HG02610 (cell line): ENCODE data around the gene ZC3H12A.
"Not testable (repeated sequence)": the region's sequence is repeated elsewhere in the genome, so short reads cannot be mapped to it uniquely, and the experiment has no call there.

Experiments
- ATAC-seq: cut with Tn5 transposase; IDR thresholded peaks from one replicate; pipeline ENCODE4 v1.9.1; 2021; ENCODE audit warnings: mild to moderate bottlenecking, moderate library complexity; ENCODE audit not compliant: unreplicated experiment

The ZC3H12A gene

DNA sequence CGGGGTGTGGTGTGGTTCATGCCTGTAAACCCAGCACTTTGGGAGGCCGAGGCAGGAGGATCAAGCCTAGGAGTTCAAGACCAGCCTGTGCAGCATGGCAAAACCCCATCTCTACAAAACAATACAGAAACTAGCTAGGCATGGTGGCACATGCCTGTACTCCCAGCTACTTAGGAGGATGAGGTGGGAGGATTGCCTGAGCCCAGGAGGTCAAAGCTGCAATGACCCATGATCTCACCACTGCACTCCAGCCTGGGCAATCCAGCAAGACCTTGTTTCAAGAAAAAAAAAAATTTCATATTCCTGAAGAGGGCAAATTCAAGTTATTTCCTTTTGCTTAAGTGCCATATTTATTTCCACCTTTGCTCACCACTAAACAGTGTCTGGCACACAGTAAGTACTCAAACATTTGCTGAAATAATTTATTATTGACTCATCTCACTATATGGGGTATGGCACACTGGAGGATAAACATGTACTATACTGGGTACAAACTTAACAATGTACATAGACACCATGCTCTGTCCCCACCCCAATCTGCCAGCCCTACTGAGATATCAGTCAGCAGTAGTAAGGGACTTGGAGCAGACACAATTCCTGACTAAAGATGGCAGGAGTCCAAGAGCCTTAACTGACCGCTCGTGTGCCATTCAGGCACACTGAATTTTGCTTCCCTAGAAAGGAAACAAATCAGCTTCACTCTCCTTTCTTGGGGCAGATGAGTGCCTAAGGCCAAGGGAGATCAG is 24.7 kb downstream of the ZC3H12A start:
- ATAC-seq, result no peak

DNA sequence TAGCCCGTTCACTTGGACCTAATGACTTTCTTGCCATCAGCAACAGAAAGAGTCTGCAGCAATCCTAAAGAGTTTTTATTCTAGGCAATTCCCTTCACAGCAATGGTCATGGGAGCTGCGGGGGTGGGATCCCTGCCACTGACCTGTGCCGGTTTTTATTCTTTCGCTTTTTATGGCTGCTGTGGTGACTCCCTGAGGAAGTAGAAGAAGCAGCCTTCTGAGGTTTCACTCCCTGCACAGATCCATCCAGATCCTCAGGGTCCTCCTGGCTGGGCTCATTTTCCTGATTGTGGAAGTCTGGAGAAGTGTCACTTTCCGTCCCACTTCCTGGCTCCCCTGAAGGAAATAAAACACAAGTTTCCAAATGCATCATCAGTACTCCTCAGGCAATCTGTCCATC is 27.3 kb downstream of the ZC3H12A start:
- no peak for ATAC-seq

DNA sequence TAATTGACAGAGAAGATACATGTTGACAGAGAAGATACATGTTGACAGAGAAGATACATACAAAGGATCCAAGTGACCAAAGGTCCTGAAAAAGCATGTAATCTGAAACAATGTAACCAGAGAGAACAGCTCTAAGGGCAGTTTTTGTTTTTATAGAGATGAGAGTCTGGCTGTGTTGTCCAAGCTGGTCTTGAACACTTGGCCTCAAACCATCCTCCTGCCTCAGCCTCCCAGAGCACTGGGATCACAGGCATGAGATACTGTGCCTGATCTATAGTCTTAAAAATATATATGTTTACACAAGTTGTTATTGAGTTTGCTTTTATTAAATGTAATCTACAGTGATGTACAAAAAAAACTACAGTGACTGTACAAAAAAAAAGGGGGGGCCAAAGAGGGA is 27.7 kb downstream of the ZC3H12A start:
- ATAC-seq, result no peak

DNA sequence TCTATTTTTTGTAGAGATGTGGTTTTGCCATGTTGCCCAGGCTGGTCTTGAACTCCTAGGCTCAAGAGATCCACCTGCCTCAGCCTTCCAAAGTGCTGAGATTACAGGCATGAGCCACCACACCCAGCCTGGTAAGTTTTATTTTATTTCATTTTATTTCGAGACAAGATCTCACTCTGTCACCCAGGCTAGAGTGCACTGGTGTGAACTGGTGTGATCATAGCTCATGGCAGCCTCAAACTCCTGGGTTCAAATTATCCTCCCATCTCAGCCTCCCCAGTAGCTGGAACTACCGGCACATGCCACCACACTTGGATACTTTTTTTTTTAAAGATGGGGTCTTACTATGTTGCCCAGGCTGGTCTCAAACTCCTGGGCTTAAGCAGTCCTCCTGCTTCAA is 28.4 kb downstream of the ZC3H12A start:
- ATAC-seq, result not testable (repeated sequence)

DNA sequence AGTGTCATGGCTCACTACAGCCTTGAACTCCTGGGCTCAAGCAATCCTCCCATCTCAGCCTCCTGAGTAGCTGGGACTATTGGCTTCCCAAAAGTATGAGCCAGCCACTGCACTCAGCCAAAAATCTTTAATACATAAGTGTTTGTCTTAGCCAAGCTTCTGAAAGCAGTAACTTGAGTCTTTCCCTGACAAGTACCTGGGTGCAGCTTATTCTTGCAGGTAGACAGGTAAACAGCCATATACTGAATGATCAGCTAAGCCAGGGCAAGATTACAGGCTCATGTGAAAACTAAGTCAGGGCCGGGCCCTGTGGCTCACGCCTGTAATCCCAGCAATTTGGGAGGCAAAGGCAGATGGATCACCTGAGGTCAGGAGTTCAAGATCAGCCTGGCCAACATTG is 32.4 kb downstream of the ZC3H12A start:
- no peak for ATAC-seq

DNA sequence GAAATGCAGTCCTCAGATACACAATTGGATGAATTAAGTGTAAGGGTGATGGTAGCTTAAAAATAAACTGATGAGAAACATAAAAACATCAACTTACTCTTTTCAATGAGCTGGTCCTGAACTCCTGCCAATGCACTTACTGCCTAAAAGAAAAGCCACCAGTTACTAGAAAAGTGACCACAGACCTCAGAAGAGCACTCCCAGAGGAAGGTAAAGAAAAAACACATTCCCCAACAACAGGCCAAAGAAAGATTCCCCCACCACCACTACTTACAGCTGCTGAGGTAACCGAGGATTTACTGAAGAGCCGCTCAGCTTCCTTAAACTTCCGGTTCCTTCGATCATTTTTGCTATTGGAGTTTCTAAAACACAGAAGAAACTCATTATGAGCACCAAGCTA is 34.8 kb downstream of the ZC3H12A start:
- ATAC-seq, result no peak

DNA sequence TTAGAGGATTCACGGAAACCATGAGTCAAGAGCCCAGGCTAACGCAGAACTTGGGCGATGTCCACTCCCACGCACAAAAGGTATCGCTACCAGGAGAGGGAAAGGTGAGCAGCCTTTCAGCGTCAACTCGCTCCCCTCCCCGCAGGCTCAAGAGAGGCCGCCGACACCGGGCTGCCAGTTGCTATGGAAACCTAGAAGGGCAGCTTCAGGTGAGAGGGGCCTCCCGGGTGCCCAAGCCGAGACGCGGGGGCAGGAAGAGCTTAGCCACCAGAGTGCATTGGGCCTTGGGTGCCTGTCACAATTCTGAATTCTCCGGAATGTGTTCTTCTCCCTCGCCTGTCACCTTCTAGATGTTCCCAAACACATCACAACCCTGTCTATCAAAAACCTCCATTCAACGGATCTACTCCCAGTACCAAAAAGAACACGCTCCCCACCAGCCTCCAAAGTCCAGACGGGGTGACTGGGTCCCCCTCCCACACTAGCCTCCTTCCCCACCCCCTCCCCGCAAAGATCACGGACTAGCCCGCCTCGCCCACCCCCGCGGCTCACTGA is 39.5 kb downstream of the ZC3H12A start:
- ATAC-seq, result no peak

DNA sequence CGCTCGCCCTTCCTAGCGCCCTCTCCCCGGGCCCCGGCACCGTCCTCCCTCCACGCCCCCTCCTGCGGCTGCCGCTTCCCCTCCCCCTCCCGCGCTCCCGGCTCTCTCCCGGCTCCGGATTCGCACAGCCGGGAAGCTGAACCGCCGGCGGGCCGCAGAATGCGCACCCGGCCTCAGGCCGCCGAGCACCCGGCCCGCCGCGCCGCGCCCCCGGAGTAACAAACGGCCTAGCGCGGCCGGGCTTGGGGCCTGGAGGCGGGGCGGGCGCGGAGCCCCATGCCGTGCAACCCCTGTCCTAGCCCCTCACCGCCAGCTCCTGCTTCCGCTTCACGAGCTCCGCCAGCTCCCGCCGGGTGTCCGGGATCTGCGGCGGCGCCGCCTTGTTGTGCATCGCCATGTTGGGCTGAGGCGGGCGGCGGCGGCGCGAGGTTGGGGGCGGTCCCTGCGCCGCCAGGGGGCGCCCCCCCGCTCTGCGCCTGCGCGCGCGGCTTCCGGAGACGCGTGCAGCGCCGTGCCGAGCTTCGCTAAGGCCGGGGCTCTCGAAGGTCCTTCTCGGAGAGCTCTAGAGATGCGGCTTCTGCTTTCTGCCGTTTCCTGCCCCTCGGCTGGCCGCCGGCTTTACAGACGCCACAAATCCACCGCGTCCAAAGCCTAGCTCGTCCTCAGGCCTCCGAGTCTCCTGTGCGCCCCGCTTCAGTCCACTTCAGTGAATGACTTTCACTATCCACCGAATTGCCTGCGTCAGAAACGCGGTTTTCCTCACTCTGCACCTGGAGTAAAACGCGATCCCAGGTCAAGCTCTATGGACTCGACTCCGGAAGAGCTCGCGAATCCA is 40.2 kb downstream of the ZC3H12A start, which contains the start of gene MEAF6:
MEAF6 (minus strand) TSS at position 417 of the 835 bp plus-strand sequence; CDS start at position 397, 20 bp downstream.
- peak; percentile 87 for ATAC-seq

DNA sequence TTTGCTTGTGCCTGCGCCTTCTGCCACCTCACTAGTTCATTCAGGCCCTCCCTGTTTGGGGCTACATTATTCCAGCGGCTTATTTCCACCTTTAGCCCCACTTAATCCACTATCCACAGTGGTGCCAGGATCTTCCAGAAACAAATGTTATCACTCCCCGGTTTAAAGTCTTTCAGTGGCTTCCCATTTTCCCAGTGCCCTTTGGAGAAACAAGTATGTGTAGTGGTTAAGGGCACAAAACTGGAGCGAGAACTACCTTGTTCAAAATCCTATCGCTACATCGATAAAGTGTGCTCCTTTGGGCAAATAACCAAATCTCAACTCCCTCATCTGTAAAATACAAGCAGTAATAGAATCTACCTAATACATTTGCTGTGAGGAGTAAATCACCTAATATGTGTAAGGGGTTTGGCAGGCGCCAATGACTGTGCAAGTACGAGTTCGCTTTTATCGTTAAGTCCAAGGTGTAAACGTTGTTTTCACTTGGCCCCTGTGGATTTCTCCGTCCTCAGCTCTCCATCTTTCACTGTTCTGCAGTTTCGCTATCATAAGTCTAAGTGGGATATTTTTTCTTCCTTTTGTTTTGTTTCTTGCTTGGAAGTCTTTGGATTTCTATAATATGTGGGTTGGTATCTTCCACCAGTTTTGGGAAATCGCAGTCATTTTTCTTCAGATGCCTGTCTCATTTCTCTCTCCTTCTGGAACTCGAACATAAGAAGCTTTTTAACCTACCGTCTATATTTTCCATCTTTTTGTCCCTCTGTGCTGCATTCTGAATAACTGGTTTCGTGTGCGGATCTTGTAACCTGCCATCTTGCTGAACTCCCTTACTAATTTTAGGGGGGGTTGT is 41.0 kb downstream of the ZC3H12A start:
- no peak for ATAC-seq

DNA sequence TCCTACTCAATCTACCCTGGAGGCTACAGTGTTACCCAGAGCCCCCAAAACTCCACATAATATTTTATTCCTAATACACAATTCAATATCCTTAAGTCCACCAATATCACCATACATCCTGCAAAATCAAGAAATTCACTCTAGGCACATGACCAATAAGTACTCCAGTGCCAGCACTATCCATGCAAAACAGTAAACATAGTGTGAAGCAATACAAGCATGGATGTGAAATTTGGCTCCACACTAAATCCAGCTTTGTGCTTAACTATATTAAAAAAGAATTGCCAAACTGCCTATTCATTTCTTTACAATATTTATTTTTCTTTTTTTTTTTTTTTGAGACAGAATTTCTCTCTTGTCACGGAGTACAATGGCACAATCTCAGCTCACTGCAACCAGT is 43.2 kb downstream of the ZC3H12A start:
- no peak for ATAC-seq

DNA sequence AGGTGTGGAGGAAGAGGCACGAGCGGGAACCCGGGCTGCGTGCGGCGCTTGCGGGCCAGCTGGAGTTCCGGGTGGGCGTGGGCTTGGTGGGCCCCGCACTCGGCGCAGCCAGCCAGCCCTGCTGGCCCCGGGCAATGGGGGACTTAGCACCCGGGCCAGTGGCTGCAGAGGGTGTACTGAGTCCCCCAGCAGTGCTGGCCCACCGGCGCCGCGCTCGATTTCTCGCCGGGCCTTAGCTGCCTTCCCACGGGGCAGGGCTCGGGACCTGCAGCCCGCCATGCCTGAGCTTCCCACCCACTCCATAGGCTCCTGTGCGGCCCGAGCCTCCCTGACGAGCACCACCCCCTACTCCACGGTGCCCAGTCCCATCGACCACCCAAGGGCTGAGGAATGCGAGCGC is 43.9 kb downstream of the ZC3H12A start:
- not testable (repeated sequence) for ATAC-seq

DNA sequence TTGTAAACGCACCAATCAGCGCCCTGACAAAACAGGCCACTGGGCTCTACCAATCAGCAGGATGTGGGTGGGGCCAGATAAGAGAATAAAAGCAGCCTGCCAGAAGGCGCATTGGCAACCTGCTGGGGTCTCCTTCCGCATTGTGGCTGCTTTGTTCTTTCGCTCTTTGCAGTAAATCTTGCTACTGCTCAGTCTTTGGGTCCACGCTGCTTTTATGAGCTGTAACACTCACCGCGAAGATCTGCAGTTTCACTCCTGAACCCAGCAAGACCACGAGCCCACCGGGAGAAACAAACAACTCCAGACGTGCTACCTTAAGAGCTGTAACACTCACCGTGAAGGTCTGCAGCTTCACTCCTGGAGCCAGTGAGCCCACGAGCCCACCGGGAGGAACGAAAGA is 44.5 kb downstream of the ZC3H12A start:
- not testable (repeated sequence) for ATAC-seq

DNA sequence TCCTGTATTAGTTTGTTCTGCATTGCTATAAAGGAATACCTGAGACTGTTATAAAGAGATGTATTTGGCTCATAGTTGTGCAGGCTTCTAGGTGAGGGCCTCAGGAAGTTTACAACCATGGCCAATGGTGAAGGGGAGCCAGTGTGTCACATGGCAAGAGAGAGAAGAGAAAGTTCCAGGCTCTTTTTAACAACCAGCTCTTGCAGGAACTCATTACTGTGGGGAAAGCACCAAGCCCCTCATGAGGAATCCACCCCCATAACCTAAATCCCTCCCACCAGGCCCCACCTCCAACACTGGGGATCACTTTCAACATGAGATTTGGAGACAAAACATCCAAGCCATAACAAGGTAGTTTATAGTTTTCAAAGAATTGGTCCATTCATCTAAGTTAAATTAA is 45.2 kb downstream of the ZC3H12A start:
- no peak for ATAC-seq

DNA sequence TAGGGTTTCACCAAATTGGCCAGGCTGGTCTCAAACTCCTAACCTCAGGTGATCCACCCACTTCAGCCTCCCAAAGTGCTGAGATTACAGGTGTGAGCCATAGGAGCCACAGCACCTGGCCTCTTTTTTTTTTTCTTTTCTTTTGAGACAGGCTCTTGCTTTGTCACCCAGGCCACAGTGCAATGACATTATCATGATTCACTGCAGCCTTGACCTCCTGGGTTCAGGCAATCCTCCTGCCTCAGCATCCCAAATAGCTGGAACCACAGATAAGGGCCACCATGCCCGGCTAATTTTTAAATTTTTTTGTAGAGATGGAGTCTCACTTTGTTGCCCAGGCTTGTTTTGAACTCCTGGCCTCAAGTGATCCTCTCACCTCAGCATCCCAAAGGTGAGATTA is 55.5 kb downstream of the ZC3H12A start:
- not testable (repeated sequence) for ATAC-seq

DNA sequence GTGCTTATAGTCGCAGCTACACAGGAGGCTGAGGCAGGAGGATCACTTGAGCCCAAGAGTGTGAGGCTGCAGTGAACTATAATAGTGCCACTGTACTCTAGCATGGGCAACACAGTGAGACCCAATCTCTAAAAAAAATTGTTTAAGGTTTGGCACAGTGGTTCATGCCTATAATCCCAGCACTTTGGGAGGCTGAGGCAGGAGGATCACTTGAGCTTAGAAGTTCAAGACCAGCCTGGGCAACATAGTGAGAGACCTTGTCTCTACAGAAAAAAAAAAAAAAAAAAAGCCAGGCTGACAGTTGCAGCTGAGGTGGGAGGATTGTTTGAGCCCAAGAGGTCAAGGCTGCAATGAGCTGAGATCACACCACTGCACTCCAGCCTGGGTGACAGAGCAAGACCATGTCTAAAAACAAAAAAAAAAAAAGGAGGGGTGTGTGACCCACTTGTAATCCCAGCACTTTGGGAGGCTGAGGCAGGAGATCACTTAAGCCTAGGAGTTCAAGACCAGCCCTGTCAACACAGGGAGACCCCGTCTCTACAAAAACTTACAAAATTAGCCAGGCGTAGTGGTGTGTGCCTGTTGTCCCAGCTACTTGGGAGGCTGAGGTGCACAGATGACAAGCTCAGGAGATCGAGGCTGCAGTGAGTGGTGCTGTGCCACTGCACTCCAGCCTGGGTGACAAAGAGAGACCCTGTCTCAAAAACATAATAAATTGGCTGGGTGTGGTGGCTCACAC is 58.2 kb downstream of the ZC3H12A start:
- ATAC-seq, result not testable (repeated sequence)

DNA sequence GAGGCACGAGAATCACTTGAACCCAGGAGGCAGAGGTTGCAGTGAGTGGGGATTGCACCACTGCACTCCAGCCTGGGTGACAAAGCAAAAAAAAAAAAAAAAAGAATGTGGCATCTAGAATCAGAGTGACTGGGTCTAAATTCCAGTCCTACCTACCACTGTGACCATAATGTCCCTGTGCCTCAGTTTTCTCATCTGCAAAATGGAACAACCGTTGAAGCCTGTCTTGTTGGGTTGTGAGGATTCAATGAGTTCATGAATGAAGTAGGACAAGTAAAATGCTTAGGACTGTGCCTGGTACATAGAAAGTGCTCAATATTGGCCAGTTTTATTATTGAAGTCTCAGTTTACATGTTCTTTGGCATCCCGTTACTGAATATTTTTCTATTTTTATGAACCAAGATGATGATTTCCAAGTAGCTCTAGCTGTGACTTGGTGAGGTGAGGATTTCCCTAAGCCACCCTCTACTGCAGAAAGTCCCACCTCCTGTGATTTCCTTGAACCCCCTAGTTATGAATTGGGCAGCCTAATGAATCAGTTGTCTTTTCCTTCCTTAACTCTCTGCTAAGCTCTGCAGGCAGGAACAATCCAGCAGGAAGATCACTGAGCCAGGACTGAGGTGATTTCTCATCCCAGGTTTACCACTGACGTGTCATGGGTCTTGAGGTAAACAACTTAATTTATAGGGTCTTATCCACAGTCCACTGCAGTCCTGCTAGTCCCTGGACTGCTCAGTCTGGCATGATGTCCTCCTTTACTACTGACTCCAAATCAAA is 59.1 kb downstream of the ZC3H12A start:
- no peak for ATAC-seq
